RWPE2 (cell line): ENCODE measurements around the gene WIPF2.

Experiments used
- ATAC-seq: fragments of 200-7000 bp; cut with Tn5 transposase; 3 replicates; pipeline ENCODE4 v1.9.1; 2021; ENCODE audit warnings: low read depth
- DNase-seq: peaks from one replicate; pipeline ENCODE4 v3.0.0-alpha.2; 2020; ENCODE audit warnings: low spot score
- H3K27ac ChIP-seq: fragments of 450-650 bp; 2 replicates; pipeline ENCODE4 v1.5.1; 2017; ENCODE audit warnings: mild to moderate bottlenecking; ENCODE audit not compliant: poor library complexity, severe bottlenecking
- H3K27me3 ChIP-seq: fragments of 250-450 bp; sonication (Bioruptor Pico); 2 replicates; pipeline ENCODE4 v1.5.1; 2021; ENCODE audit warnings: mild to moderate bottlenecking, moderate library complexity; ENCODE audit not compliant: insufficient read depth, poor library complexity, severe bottlenecking
- H3K36me3 ChIP-seq: fragments of 250-450 bp; sonication (Bioruptor Pico); 2 replicates; pipeline ENCODE4 v1.5.1; 2020; ENCODE audit warnings: low read depth, mild to moderate bottlenecking, moderate library complexity
- H3K4me1 ChIP-seq: fragments of 250-450 bp; sonication (Bioruptor Pico); 2 replicates; pipeline ENCODE4 v1.5.1; 2021; ENCODE audit warnings: mild to moderate bottlenecking, moderate library complexity; ENCODE audit not compliant: insufficient read depth, poor library complexity, severe bottlenecking
- H3K4me3 ChIP-seq: fragments of 250-450 bp; sonication (Bioruptor Pico); 2 replicates; pipeline ENCODE4 v1.5.1; 2021; ENCODE audit warnings: mild to moderate bottlenecking, moderate library complexity; ENCODE audit not compliant: severe bottlenecking
- H3K9me3 ChIP-seq: fragments of 250-450 bp; sonication (Bioruptor Pico); 2 replicates; pipeline ENCODE4 v1.5.1; 2021; ENCODE audit warnings: mild to moderate bottlenecking, moderate library complexity; ENCODE audit not compliant: severe bottlenecking
- TF ChIP-seq, protein P1 (sequence below): fragments of 450-650 bp; IDR thresholded peaks from one replicate; pipeline ENCODE4 v1.5.1; 2017; ENCODE audit warnings: mild to moderate bottlenecking, moderate library complexity; ENCODE audit not compliant: poor library complexity, severe bottlenecking

WIPF2 gene

DNA sequence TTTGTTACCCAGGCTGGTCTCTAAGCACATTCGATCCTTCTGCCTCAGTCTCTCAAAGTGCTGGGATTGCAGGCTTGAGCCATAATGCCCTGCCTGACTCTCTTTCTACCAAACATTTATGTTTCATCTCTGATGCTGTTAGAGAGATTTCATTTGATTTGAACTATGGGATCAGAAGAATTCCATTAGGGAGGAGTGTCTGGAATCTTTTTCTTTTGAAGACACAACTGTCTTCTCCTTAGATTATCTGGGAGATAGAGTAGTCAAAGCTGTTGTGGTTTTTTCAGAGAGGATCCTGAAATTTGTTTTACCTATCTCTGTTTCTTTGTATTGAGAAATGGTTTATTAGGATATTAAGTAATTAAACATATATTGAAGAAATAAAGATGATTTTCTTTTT, 29.4 kb downstream of the WIPF2 start:
- Histone ChIP-seq H3K27me3 (no peaks in the 10 kb centered on the region), H3K27ac (no peak overlapping the region), H3K36me3 (no peaks in the 10 kb centered on the region), H3K4me3 (no peak overlapping the region), H3K4me1 (peaks cover 8% of the 10 kb centered on the region), H3K9me3 (no peaks in the 10 kb centered on the region)
- TF ChIP-seq, protein P1, sequence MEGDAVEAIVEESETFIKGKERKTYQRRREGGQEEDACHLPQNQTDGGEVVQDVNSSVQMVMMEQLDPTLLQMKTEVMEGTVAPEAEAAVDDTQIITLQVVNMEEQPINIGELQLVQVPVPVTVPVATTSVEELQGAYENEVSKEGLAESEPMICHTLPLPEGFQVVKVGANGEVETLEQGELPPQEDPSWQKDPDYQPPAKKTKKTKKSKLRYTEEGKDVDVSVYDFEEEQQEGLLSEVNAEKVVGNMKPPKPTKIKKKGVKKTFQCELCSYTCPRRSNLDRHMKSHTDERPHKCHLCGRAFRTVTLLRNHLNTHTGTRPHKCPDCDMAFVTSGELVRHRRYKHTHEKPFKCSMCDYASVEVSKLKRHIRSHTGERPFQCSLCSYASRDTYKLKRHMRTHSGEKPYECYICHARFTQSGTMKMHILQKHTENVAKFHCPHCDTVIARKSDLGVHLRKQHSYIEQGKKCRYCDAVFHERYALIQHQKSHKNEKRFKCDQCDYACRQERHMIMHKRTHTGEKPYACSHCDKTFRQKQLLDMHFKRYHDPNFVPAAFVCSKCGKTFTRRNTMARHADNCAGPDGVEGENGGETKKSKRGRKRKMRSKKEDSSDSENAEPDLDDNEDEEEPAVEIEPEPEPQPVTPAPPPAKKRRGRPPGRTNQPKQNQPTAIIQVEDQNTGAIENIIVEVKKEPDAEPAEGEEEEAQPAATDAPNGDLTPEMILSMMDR = no peak
- ATAC-seq (no peak), DNase-seq (no peak)

DNA sequence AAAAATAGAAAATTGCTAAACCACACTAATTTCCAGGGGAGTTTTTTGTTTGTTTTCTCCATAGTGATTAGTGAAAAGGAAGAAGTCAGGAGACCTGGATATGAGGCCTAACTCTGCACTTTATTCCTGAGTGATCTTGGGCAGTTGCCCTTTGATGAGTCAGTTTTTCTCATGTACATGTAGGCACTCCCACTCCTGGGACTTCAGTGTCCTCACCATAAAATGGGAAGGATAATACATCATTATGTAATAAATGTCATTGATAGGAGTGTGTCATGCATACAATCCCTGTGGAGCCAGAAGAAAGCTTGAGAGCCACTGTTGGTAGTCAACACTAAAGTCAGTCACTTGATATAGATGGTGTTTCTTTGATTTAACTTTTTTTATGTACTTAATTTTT, 32.5 kb downstream of the WIPF2 start:
- DNase-seq = no peak
- Histone ChIP-seq H3K4me1 (peaks cover 8% of the 10 kb centered on the region), H3K9me3 (no peaks in the 10 kb centered on the region), H3K27me3 (no peaks in the 10 kb centered on the region), H3K4me3 (no peak overlapping the region), H3K27ac (no peak overlapping the region), H3K36me3 (peaks cover 5% of the 10 kb centered on the region)
- peak; percentile 77 for ATAC-seq
- TF ChIP-seq, protein P1 = no peak

DNA sequence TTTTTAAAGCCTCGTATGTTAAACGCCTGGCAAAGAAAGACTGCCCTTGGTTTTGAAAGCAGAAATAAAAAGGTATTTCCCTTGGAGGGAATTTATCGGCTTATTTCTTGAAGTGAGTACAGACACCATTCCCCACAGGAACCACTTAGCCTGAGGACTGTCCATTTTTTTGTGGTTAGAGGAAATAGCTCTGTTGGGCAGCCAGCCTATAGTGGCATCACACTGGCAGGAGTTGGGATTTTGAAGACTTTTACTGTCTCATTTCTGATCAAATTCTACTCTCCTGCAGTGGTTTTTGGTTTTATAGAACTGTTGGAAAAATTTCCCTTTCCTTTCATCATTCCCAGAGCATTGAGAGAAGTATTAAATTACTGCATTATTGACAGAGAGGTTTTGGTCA, 34.5 kb downstream of the WIPF2 start:
- ATAC-seq = no peak
- TF ChIP-seq, protein P1 = no peak
- Histone ChIP-seq H3K4me1 (peaks cover 8% of the 10 kb centered on the region), H3K27me3 (no peaks in the 10 kb centered on the region), H3K4me3 (no peak overlapping the region), H3K36me3 (peaks cover 21% of the 10 kb centered on the region), H3K27ac (no peak overlapping the region), H3K9me3 (no peaks in the 10 kb centered on the region)
- no peak for DNase-seq

DNA sequence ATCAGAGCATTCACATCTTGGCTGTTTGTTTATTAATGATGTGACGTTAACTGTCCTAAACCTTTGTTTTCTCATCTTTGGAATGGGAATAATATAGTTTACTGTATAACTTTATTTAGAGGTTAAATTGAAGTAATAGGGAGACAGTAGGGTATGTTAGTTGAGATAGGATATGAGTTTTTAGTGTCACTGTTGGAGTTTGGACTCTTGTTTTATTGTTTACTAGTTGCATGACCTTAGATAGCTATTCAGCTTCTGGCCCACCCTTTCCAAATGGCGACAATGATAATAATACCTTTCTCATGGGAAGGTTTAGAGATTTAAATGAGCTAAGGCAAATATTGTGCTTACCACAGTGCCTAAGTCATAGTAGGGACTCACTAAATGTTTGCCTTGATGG, 40.4 kb downstream of the WIPF2 start:
- TF ChIP-seq, protein P1 = no peak
- Histone ChIP-seq H3K4me3 (no peak overlapping the region), H3K36me3 (peaks cover 58% of the 10 kb centered on the region), H3K9me3 (no peaks in the 10 kb centered on the region), H3K27me3 (no peaks in the 10 kb centered on the region), H3K4me1 (no peaks in the 10 kb centered on the region), H3K27ac (no peak overlapping the region)
- ATAC-seq (no peak), DNase-seq (no peak)

DNA sequence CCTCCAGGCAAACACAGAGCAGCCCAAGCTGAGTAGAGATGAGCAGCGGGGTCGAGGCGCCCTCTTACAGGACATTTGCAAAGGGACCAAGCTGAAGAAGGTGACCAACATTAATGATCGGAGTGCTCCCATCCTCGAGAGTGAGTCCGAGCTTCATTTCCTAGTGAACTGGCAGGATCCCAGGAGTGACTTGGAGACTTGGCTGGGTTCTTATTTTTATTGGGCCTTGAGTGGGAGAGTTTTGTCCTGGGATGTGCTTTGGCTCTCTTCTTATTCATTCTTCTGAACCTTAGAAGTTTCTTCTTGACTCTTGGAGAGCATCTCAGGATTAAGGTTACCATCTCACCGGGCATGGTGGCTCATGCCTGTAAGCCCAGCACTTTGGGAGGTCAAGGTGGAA, 41.4 kb downstream of the WIPF2 start:
- no peak overlapping the region for H3K4me3 ChIP-seq
- ATAC-seq (no peak), DNase-seq (no peak)
- no peaks in the 10 kb centered on the region for H3K4me1 ChIP-seq
- H3K27ac ChIP-seq = no peak overlapping the region
- peaks cover 68% of the 10 kb centered on the region for H3K36me3 ChIP-seq
- no peaks in the 10 kb centered on the region for H3K9me3 ChIP-seq
- no peaks in the 10 kb centered on the region for H3K27me3 ChIP-seq
- TF ChIP-seq, protein P1 = no peak
